Pons (tissue), 1 donor: ENCODE measurements around the gene UBXN2A.
A peak's percentile ranks its signal among the peaks of the same experiment; 100 is the strongest.

Experiments
- DNase-seq: peaks from one replicate; pipeline ENCODE4 v3.0.0-alpha.2; 2016; ENCODE audit warnings: low spot score

Gene UBXN2A

GRCh38 chr2:24046930-24047702 lies 106.9 kb downstream of the UBXN2A start, which contains the start of gene WDCP:
Gene WDCP, minus strand, starts transcription at chr2:24047391. Its CDS starts 7,897 bp downstream, at chr2:24039494.
- peak; percentile 99 for DNase-seq

GRCh38 chr2:24047703-24048033 lies 107.4 kb downstream of the UBXN2A start:
- DNase-seq = no peak

- DNase-seq = no peak
Measured at GRCh38 chr2:24048769-24049484, 108.7 kb downstream of the UBXN2A start.

- no peak for DNase-seq
Measured at GRCh38 chr2:24049485-24050021, 109.3 kb downstream of the UBXN2A start, which contains the start of gene FKBP1B. Gene FKBP1B, plus strand, starts transcription at chr2:24049741. Its CDS starts 109 bp downstream, at chr2:24049850.

DNA sequence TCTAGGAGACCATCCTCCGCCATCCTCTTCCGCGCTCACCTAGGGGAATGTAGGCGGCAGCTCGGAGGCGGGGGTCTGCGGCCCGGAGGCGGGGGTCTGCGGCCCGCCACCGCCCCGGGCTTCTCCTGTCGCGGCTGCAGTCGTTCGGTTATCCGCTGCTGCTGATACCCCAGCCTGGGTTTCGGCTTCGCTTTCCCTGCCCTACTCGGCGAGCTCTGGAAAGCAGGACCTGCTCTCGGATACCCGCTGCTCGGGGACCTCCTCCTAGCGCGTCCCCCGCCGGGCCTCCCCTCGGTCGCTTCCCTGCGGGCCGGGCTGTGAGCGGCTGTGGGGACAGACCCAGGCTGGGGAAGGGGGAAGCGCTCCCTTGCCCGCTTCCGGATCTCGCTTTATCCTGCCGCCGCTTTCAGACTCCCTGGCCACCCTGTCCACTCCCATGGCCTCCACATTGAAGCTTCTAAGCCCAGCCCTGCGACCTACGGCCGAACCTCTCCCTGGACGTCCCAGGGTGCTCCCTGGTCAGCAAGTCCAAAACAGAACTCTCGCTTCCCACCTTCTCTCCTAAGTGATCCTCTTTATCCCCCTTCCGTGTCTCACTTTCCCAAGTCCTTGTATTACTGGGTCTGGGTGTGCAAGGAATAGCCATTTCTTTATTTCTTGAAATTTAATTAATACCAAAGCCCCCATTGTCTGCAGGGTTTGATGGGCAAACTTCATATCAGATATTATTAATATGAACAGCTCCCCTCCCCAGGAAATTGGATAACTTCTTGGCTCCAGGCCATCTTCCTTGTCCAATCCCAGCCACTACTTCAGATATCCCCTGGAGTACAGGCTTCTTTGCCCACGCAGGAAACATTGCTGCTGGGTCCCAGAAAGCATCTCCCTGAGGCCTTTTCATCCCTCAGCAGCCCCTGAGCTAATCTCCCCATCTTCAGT lies 110.0 kb downstream of the UBXN2A start:
- no peak for DNase-seq

DNA sequence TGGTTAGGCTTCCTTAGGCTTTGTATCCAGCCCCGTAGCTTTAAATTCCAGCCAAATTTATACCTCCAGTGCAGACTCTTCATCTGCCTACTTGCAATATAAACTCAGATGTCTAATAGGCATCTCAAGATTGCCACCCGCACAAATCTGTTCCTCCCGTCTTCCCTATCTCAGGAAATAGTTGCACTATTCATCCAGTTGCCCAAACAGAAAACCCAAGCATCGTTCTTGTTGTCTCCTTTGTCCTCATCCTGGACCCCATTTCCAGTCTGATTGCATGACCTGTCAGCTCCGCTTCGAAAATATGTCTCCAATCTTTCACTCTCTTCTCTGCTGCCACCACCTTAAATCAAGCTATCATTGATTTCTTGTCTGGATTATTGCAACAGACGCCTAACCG lies 111.6 kb downstream of the UBXN2A start:
- no peak for DNase-seq

- DNase-seq = no peak
Measured at GRCh38 chr2:24052951-24053350, 112.7 kb downstream of the UBXN2A start.
